ENCODE results near the gene XYLB.

The XYLB gene

GRCh38 chr3:38323060-38323459 lies 23.5 kb upstream of the XYLB start:
- no peak for DNase-seq (ENCODE audit: low spot score)

GRCh38 chr3:38325256-38325655 lies 21.3 kb upstream of the XYLB start:
- no peak for DNase-seq (ENCODE audit: low spot score)

DNA sequence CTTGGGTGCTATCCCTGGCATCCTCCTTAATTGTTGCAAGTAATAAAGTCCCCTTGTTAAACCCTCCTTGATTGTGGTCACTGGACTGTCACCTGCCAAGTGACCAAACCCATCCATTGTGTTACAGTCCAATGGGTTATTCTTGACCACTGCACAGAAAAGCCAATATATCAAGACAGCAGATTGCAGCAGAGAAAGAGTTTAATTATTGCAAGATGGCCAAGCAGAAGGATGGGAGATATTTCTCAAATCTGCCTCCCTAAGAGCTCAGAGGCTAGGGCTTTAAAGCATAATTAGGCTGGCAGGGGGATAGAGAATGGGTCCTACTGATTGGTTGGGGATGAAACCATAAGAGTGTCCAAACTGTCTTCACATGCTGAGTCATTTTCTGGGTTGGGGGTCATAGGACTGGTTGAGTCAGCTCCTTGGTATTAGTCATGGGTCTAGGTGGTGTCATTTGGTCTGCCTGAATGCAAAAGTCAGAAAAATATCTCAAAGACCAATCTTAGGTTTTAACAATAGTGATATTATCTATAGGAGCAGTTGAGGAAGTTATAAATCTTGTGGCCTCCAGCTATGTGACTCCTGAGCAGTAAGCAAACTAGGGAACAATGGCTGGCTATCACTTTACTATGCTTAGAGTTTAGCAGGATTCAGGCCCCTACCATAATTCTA lies 19.1 kb upstream of the XYLB start:
- DNase-seq (ENCODE audit: low spot score): no peak

DNA sequence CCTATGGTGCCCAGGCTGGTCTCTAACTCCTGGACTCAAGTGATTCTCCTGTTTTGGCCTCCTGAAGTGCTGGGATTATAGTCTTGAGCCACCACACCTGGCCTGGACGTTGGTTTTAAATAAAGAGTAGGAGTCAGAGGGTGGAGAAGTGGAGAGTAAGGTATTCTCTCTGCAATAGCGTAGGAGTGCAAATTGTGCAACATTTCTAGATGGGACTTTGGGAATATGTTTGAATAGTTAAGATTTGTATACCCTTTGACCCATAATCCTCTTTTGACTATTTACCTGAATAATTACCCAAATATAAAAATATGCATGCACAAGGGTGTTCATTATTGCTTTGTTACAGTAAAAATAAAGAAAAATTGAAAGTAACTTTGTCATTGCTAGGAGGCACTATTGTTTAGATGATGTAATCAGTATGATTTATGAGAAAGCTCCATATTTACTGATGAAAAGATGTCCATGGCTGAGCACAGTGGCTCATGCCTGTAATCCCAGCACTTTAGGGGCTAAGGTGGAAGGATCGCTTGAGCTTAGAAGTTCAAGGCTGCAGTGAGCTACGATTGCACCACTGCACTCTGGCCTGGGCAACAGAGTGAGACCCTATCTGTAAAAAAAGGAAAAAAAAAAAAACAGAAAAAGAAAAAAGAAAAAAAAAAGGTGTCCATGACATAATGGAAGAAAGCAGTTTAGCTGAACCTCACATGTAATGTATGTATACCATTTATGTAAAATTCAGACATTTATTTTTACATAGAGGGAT lies 15.1 kb upstream of the XYLB start:
- no peak for DNase-seq (ENCODE audit: low spot score)

DNA sequence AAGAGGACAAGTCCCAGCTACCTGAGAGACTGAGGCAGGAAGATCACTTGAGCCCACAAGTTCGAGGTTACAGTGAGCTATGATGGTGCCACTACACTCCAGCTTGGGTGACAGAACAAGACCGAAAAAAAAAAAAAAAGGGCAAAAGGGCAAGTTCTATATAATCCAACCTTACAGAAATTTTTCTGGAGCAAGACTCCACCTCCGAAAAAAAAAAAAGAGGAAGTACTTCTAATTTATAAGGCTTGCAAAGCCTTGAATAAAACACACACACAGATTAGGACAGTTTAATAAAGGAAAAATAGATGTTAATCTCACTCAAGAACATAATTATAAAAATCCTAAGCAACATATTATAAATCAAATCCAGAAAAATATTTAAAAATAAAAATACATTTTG lies 14.4 kb upstream of the XYLB start:
- no peak for DNase-seq (ENCODE audit: low spot score)

- no peak for DNase-seq (ENCODE audit: low spot score)
These were observed 12.2 kb upstream of the XYLB start for GRCh38 chr3:38334142-38335055.

GRCh38 chr3:38335263-38335662 lies 11.3 kb upstream of the XYLB start:
- no peak for DNase-seq (ENCODE audit: low spot score)

- no peak for DNase-seq (ENCODE audit: low spot score)
These were observed 8.9 kb upstream of the XYLB start for GRCh38 chr3:38337703-38338102.

DNA sequence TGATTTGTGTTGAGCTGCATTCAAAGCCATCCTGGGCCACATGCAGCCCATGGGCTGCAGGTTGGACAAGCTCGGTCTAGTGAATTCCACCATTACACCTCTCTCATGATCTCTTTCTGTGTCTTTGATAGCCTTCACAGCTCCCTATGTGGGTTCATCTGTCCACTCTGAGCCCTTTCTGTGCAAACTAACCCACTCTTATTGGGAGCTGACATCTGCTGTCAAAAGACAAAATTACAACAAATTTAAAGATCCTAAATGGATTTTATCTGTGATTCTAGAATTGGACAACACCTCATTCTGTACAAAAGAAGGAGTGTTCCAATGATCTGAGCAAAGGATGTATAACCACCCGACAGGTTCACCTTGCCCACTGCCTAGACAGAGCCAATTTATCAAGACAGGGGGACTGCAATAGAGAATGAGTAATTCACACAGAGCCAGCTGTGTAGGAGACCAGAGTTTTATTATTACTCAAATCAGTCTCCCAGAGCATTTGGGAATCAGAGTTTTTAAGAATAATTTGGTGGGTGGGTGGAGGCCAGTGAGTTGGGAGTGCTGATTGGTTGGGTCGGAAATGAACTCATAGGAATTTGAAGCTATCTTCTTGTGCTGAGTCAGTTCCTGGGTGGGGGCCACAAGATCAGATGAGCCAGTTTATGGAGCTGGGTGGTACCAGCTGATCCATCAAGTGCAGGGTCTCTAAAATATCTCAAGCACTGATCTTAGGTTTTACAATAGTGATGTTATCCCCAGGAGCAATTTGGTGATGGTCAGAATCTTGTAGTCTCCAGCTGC lies 2.6 kb upstream of the XYLB start:
- no peak for DNase-seq (ENCODE audit: low spot score)

DNA sequence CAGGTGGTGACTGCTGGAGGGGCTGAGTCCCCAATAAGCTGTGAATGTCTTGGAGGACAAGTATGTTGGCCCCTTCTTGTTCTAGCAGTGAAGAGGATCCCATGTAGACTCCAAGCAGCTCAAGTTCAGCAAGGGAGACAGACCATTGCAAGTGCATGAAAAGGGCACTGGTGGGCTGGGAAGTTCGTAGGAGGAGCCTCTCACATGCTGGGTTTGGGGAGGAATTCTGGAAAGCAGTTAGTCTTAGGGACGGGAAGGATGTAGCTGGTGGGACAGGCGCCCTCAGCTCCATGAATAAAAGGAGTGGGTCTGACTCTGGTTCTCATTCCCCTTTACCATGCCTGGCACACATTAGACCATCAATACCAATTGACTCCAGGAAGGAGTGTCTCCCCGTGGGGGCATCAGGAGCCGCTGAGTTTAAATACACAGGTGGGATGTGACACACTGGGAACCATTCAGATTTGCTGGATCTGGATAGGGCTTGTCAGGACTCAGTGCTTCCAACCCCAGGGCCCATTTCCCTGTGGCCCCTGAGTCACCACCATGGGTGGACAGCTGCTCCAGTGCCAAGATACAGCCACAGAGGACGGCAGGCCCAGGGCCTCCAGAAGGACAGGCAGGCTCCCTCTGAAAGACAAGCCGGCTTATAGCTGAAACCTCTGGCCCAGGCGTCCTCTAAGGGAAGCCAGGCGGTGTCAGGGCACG lies 552 bp upstream of the XYLB start:
- no peak for DNase-seq (ENCODE audit: low spot score)

- DNase-seq (ENCODE audit: low spot score): no peak
These were observed 1.0 kb downstream of the XYLB start for GRCh38 chr3:38347421-38348200.

DNA sequence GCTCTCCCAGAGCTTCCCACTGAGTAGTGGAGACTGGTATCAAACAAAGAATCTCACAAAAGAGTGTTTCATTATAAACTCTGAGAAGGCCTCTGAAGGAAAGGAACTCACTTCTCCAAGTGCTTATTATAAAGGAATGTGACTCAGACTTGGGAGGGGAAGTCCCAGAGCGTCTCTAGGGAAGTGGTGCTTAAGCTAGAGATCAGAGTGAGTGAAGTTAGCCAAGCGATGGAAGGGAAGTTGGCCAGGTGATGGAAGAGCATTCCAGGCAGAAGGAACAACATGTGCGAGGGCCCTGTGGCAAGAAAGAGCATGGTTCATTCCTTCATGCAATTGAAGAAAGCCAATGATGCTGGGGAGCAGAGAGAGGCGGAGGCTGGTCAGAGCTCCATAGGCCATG lies 2.3 kb downstream of the XYLB start:
- DNase-seq (ENCODE audit: low spot score): no peak

- no peak for DNase-seq (ENCODE audit: low spot score)
These were observed 3.2 kb downstream of the XYLB start for GRCh38 chr3:38349684-38350359.

- no peak for DNase-seq (ENCODE audit: low spot score)
These were observed 6.6 kb downstream of the XYLB start for GRCh38 chr3:38353151-38353550.

DNA sequence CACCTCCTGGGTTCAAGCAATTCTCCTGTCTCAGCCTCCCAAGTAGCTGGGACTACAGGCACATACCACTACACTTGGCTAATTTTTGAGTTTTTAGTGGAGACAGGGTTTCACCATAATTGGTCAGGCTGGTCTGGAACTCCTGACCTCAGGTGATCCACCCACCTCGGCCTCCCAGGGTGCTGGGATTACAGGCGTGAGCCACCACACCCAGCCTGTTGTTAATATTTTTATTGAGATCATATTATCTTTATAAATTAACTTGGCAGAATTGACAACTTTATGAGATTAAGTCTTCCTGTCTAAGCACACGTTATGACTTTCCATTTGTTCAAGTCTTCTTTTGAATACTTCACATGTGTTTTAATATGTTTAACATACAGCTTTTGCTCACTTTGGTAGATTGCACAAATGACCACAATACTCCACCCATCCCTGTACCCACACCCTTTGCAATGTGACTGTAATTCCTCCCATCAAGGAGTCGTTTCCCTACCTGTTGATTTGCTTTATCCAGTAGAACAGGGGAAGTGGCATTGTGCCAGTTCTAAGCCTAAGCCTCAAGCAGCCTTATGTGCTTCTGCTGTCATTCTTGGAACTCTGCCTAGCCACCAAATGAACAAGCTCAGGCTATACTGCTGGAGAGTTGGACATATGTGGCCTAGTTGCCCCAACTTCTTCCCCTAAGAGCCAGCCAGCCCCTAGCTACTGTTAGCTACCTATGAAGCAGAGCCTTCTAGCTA lies 8.2 kb downstream of the XYLB start:
- DNase-seq (ENCODE audit: low spot score): peak; percentile 60

DNA sequence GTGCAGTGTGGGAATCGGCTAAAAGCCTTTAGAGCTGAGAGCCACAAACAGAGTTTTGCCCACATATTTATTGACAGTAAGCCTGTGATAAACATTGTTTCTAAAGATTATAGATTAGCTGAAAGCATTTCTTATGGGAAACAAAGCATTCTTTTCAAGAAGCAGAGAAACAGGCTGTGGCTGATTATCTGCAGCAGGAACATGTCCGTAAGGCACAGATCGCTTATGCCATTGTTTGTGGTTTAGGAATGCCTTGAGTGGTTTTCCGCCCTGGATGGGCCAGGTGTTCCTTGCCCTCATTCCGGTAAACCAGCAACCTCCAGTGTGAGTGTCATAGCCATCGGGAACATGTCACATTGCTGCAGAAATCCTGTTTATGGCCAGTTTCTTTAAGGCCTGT lies 12.5 kb downstream of the XYLB start:
- DNase-seq (ENCODE audit: low spot score): no peak

GRCh38 chr3:38360345-38360744 lies 13.8 kb downstream of the XYLB start:
- no peak for DNase-seq (ENCODE audit: low spot score)

- DNase-seq (ENCODE audit: low spot score): no peak
These were observed 14.9 kb downstream of the XYLB start for GRCh38 chr3:38361496-38361895.

DNA sequence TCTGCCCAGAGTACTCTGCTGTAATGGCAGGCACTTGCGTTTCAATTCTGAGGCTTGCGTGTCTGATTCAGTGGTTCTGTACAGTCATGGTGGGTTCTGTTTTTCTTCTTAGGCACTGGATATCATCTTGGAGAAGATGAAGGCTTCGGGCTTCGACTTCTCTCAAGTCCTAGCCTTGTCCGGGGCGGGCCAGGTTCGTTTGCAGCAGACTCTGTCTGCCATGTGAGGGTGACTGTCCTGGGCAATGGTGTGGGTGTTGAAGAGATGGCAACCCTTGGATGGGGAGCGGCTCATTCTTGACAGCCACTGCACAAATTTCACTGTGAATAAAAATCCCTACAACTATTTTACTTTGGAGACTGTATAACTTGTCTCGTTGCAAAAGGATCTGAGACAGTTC lies 16.2 kb downstream of the XYLB start:
- no peak for DNase-seq (ENCODE audit: low spot score)

Data from D341Med (cell line).